Neural cell (in vitro differentiated cells): ENCODE data around the gene SPOCK3. TPM values are rescaled to one million over a fixed set of nuclear protein-coding genes. Genes with fewer than 3 reads are reported as not detected.

ENCODE experiments used
- H2AFZ ChIP-seq: fragments of 200-600, 300-800 bp; sonication (generic), shearing (Covaris generic); 2 replicates; pipeline ENCODE4 v1.6.0; 2014; ENCODE audit warnings: low read depth, mild to moderate bottlenecking, antibody characterized with exemption, low read length, moderate library complexity
- H3F3A ChIP-seq: fragments of 200-600 bp; shearing (Covaris generic); 2 replicates; pipeline ENCODE4 v1.6.1; 2016; ENCODE audit warnings: mild to moderate bottlenecking, moderate library complexity, mixed read lengths, antibody characterized with exemption, low read length; ENCODE audit not compliant: insufficient read depth, poor library complexity, severe bottlenecking
- H3K27ac ChIP-seq: fragments of 200-600, 300-800 bp; sonication (generic), shearing (Covaris generic); 2 replicates; pipeline ENCODE4 v1.5.1; 2014; ENCODE audit warnings: mild to moderate bottlenecking, low read length, moderate library complexity
- H3K27me3 ChIP-seq: fragments of 300-800, 200-600 bp; sonication (generic), shearing (Covaris generic); 2 replicates; pipeline ENCODE4 v1.6.0; 2014; ENCODE audit warnings: mild to moderate bottlenecking, low read depth, low read length, moderate library complexity; ENCODE audit not compliant: insufficient read depth
- H3K36me3 ChIP-seq: fragments of 300-800, 200-600 bp; sonication (generic), shearing (Covaris generic); 2 replicates; pipeline ENCODE4 v1.5.1; 2014; ENCODE audit warnings: mild to moderate bottlenecking, antibody characterized with exemption, low read length, moderate library complexity; ENCODE audit not compliant: insufficient read depth
- H3K4me2 ChIP-seq: fragments of 300-800, 200-600 bp; sonication (generic), shearing (Covaris generic); 2 replicates; pipeline ENCODE4 v1.6.0; 2014; ENCODE audit warnings: mild to moderate bottlenecking, low read length
- H3K4me3 ChIP-seq: fragments of 300-800, 200-600 bp; sonication (generic), shearing (Covaris generic); 2 replicates; pipeline ENCODE4 v1.5.1; 2014; ENCODE audit warnings: mild to moderate bottlenecking, low read length, moderate library complexity
- H3K79me2 ChIP-seq: fragments of 200-600 bp; shearing (Covaris generic); replicated peaks from 2 replicates; pipeline ENCODE4 v1.6.0; 2014; ENCODE audit warnings: mild to moderate bottlenecking, low read length, moderate library complexity; ENCODE audit not compliant: insufficient read depth
- H3K9ac ChIP-seq: fragments of 300-800, 200-600 bp; sonication (generic), shearing (Covaris generic); 2 replicates; pipeline ENCODE4 v1.6.1; 2016; ENCODE audit warnings: mild to moderate bottlenecking, low read length, mixed read lengths
- H3K9me2 ChIP-seq: fragments of 200-600 bp; shearing (Covaris generic); 2 replicates; pipeline ENCODE4 v1.6.1; 2016; ENCODE audit warnings: mild to moderate bottlenecking, low read length, mixed read lengths; ENCODE audit not compliant: insufficient read depth
- H3K9me3 ChIP-seq: fragments of 200-600, 300-800 bp; sonication (generic), shearing (Covaris generic); 2 replicates; pipeline ENCODE4 v1.6.1; 2016; ENCODE audit warnings: mild to moderate bottlenecking, mixed run types, low read length, moderate library complexity, mixed read lengths
- H4K20me1 ChIP-seq: fragments of 200-600 bp; shearing (Covaris generic); 2 replicates; pipeline ENCODE4 v1.6.1; 2016; ENCODE audit warnings: mild to moderate bottlenecking, mixed run types; ENCODE audit not compliant: insufficient read depth
- CTCF ChIP-seq: fragments of 450-650 bp; IDR thresholded peaks from 2 replicates; pipeline ENCODE4 v1.5.1; 2014; ENCODE audit warnings: antibody characterized with exemption, mild to moderate bottlenecking, moderate library complexity; ENCODE audit not compliant: poor library complexity, severe bottlenecking
- EP300 ChIP-seq: fragments of 450-650 bp; conservative IDR thresholded peaks from 2 replicates; pipeline ENCODE4 v1.6.1; 2014; ENCODE audit warnings: antibody characterized with exemption, mild to moderate bottlenecking, moderate library complexity; ENCODE audit not compliant: poor library complexity, severe bottlenecking
- EZH2 ChIP-seq: fragments of 200-600, 300-800 bp; shearing (Covaris generic), sonication (generic); IDR thresholded peaks from 2 replicates; pipeline ENCODE4 v1.6.1; 2014; ENCODE audit warnings: antibody characterized with exemption, low read length, borderline replicate concordance, mild to moderate bottlenecking; ENCODE audit not compliant: insufficient read depth, poor library complexity, severe bottlenecking
- MXI1 ChIP-seq: fragments of 450-650 bp; conservative IDR thresholded peaks from 2 replicates; pipeline ENCODE4 v1.6.1; 2014; ENCODE audit warnings: antibody characterized with exemption, mild to moderate bottlenecking; ENCODE audit not compliant: poor library complexity, severe bottlenecking
- POLR2AphosphoS5 ChIP-seq: IDR thresholded peaks from 2 replicates; pipeline ENCODE4 v1.6.1; 2012
- RAD21 ChIP-seq: fragments of 450-650 bp; conservative IDR thresholded peaks from 2 replicates; pipeline ENCODE4 v1.6.1; 2014; ENCODE audit warnings: antibody characterized with exemption, mild to moderate bottlenecking, moderate library complexity
- REST ChIP-seq: IDR thresholded peaks from 2 replicates; pipeline ENCODE4 v1.6.1; 2012; ENCODE audit warnings: borderline replicate concordance
- SMC3 ChIP-seq: fragments of 450-650 bp; conservative IDR thresholded peaks from 2 replicates; pipeline ENCODE4 v1.6.1; 2014; ENCODE audit warnings: antibody characterized with exemption, mild to moderate bottlenecking, moderate library complexity; ENCODE audit not compliant: poor library complexity
- TAF1 ChIP-seq: IDR thresholded peaks from 2 replicates; pipeline ENCODE4 v1.6.1; 2012; ENCODE audit warnings: low read depth
- polyA plus RNA-seq: library from polyadenylated mRNA; depleted of rRNA; stranded (reverse); fragments of >200 nt; gene quantifications from 2 replicates; pipeline ENCODE4 v1.2.3, GENCODE V29; 2014

SPOCK3 gene
- polyA plus RNA-seq, 1 donor from 2014 or later, result 7.9 TPM

DNA sequence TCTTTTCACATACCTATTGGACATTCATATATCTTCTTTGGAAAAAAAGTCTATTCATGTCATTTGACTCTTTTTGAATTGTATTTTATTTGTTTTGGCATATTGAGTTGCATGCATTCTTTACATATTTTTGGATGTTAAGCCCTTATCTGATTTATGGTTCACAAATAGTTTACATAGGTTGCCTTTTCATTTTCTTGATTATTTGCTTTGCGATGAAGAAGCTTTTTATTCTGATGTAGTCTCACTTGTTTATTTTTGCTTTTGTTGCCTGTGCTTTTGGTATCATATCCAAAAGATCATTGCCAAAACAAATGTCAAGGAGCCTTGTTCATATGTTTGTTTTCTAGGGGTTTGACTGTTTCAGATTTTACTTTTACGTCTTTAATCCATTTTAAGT, 43.9 kb downstream of the SPOCK3 start:
- Histone ChIP-seq H2AFZ (no peak overlapping the region), H3K9me3 (no peaks in the 10 kb centered on the region), H3K4me2 (no peak overlapping the region), H3K36me3 (no peaks in the 10 kb centered on the region), H3K9ac (no peak overlapping the region), H3K27ac (no peak overlapping the region), H3K9me2 (no peaks in the 10 kb centered on the region), H4K20me1 (no peaks in the 10 kb centered on the region), H3K79me2 (no peaks in the 10 kb centered on the region), H3K4me3 (no peak overlapping the region), H3F3A (no peaks in the 10 kb centered on the region), H3K27me3 (no peaks in the 10 kb centered on the region)
- no peak for TF ChIP-seq REST
- no peak for TF ChIP-seq SMC3
- no peak for TF ChIP-seq EP300

- TF ChIP-seq CTCF (no peak), REST (no peak), EP300 (no peak), RAD21 (no peak), TAF1 (no peak), SMC3 (no peak), POLR2AphosphoS5 (no peak), EZH2 (no peak), MXI1 (no peak)
- no peak overlapping the region for H3K27ac ChIP-seq
These were observed 48.8 kb downstream of the SPOCK3 start for GRCh38 chr4:167185465-167185864.

More at GRCh38 chr4:167185465-167185864, 48.8 kb downstream of the SPOCK3 start:
- no peak overlapping the region for H3K9ac ChIP-seq
- no peaks in the 10 kb centered on the region for H3K9me2 ChIP-seq
- H3K36me3 ChIP-seq, result no peaks in the 10 kb centered on the region
- no peak overlapping the region for H3K4me3 ChIP-seq
- H3F3A ChIP-seq, result no peaks in the 10 kb centered on the region
- H3K79me2 ChIP-seq, result no peaks in the 10 kb centered on the region
- no peak overlapping the region for H2AFZ ChIP-seq
- no peaks in the 10 kb centered on the region for H3K27me3 ChIP-seq
- H4K20me1 ChIP-seq, result no peaks in the 10 kb centered on the region
- no peak overlapping the region for H3K4me2 ChIP-seq
- H3K9me3 ChIP-seq, result no peaks in the 10 kb centered on the region
